Measurements from ENCODE around the gene MYH7. TPM values are rescaled to one million over a fixed set of nuclear protein-coding genes. Genes with fewer than 3 reads are reported as not detected.

Gene MYH7
- total and polyA plus RNA-seq, 2 of the 4 experiments (the other 2 are of a cell fraction), result not detected

GRCh38 chr14:23402296-23403138 lies 32.9 kb downstream of the MYH7 start:
- Histone ChIP-seq H3K79me1 (ENCODE audit: low read depth in 1 of 2, low read length in 2 of 2) (no peaks in the 10 kb centered on the region), H3K27me3 (ENCODE audit: control insufficient read depth, insufficient read depth, low read length) (peaks cover 38% of the 10 kb centered on the region; the same call in 1 of the 2 replicates), H2AFZ (replicated peaks; ENCODE audit: low read length, poor library complexity) (peak overlapping the region; percentile 14), H3K27ac (ENCODE audit: insufficient read depth, low read length) (no peak overlapping the region), H3K56ac (ENCODE audit: extremely low read depth, insufficient read depth, low read length) (no peak overlapping the region), H3K9ac (ENCODE audit: low read depth, low read length) (no peak overlapping the region), H3K4me3 (ENCODE audit: insufficient read depth, low read depth, low read length) (no peak overlapping the region), H3K23ac (ENCODE audit: low read depth, low read length) (no peak overlapping the region), H4K5ac (ENCODE audit: low read depth, low read length) (no peak overlapping the region), H3K4me1 (ENCODE audit: control insufficient read depth, insufficient read depth, low read length) (no peaks in the 10 kb centered on the region), H3K4ac (ENCODE audit: low read depth, low read length) (no peak overlapping the region), H3K18ac (ENCODE audit: low read depth, low read length) (no peak overlapping the region), H2BK5ac (ENCODE audit: low read depth, low read length, poor library complexity, severe bottlenecking) (no peak overlapping the region), H3K36me3 (ENCODE audit: control insufficient read depth, insufficient read depth, low read length) (no peaks in the 10 kb centered on the region), H4K91ac (ENCODE audit: insufficient read depth, low read depth, low read length) (no peak overlapping the region), H3K4me2 (ENCODE audit: low read depth, low read length) (no peak overlapping the region), H2AK9ac (replicated peaks; ENCODE audit: low read depth, low read length, poor library complexity) (no peak overlapping the region), H3K9me3 (ENCODE audit: control insufficient read depth, insufficient read depth, low read length) (no peaks in the 10 kb centered on the region), H2BK15ac (ENCODE audit: low read depth, low read length) (no peak overlapping the region), H2BK20ac (ENCODE audit: low read depth, low read length) (no peak overlapping the region), H3K9me1 (ENCODE audit: insufficient read depth, low read length) (peaks cover 2% of the 10 kb centered on the region; the same call in 1 of the 2 replicates), H2BK120ac (ENCODE audit: low read depth, low read length) (no peak overlapping the region), H4K20me1 (ENCODE audit: insufficient read depth, low read length) (no peaks in the 10 kb centered on the region), H3K14ac (replicated peaks; ENCODE audit: low read depth, low read length) (no peak overlapping the region), H2AK5ac (ENCODE audit: low read depth, low read length) (no peak overlapping the region), H4K8ac (ENCODE audit: low read depth in 2 of 2, low read length in 2 of 2) (no peak overlapping the region)
- no TSS peak for BruUV-seq (replicated peaks)
- no peak for TF ChIP-seq RCOR1 (IDR thresholded peaks at IDR 0.05; ENCODE audit: insufficient replicate concordance, low read length)
- TF ChIP-seq RFX5 (IDR thresholded peaks at IDR 0.05; ENCODE audit: low read depth, low read length), result no peak
- no peak for TF ChIP-seq BHLHE40 (IDR thresholded peaks at IDR 0.05; ENCODE audit: low read depth, low read length)
- no peak for TF ChIP-seq SMC3 (IDR thresholded peaks at IDR 0.05; ENCODE audit: low read depth, low read length)
- TF ChIP-seq ELK1 (IDR thresholded peaks at IDR 0.05; ENCODE audit: borderline replicate concordance, low read depth, low read length), result no peak
- TF ChIP-seq MAFK (IDR thresholded peaks at IDR 0.05; ENCODE audit: low read depth, low read length), result no peak
- 29% methylated on average over 7 of the region's 25 CpGs; no CpG with 5 or more reads in 1 of the 2 experiments for WGBS, 2 experiments (ENCODE audit: extremely low coverage in 2 of 2, insufficient read length in 1 of 2)
- DNase-seq, result no peak
- no peak for ATAC-seq (ENCODE audit: low read depth)
- in situ Hi-C loops (cut with MboI; ENCODE audit: low sequenced_read_pairs) (no loop called here), intact Hi-C loops (cut with micrococcal nuclease) (no loop called here), dilution Hi-C loops (cut with HindIII; ENCODE audit: low sequenced_read_pairs, unreplicated experiment) (no loop called here)
- CTCF ChIA-PET, result no interaction called here
- POLR2A ChIA-PET (ENCODE audit: unreplicated experiment), result no interaction called here
